Cardiac muscle cell (in vitro differentiated cells and primary cell): ENCODE results near the gene GABRP. TPM values are rescaled to one million over a fixed set of nuclear protein-coding genes. Genes with fewer than 3 reads are reported as not detected.
A peak's percentile ranks its signal among the peaks of the same experiment; 100 is the strongest.

Source experiments
- DNase-seq, 2 donors: peaks; one replicate each; pipeline versions ENCODE4 v3.0.0 to v3.0.0-alpha.2; 2010 to 2017; ENCODE audit warnings: low read depth in 1 of 2, low spot score in 1 of 2
- H3K27ac ChIP-seq: fragments of 200-600 bp; sonication (generic); 2 replicates; pipeline ENCODE4 v1.5.1; 2016
- H3K27me3 ChIP-seq: fragments of 200-600 bp; sonication (generic); 2 replicates; pipeline ENCODE4 v1.6.0; 2016; ENCODE audit warnings: control low read depth
- H3K36me3 ChIP-seq: fragments of 200-600 bp; sonication (generic); 2 replicates; pipeline ENCODE4 v1.5.1; 2016; ENCODE audit warnings: control low read depth
- H3K4me1 ChIP-seq: fragments of 200-600 bp; sonication (generic); 2 replicates; pipeline ENCODE4 v1.8.1; 2017; ENCODE audit warnings: low read depth, mild to moderate bottlenecking, mixed run types
- H3K4me3 ChIP-seq: fragments of 200-600 bp; sonication (generic); 2 replicates; pipeline ENCODE4 v1.5.1; 2016; ENCODE audit warnings: mild to moderate bottlenecking
- H3K9me3 ChIP-seq: fragments of 200-600 bp; sonication (generic); 2 replicates; pipeline ENCODE4 v1.5.1; 2017; ENCODE audit warnings: low read depth, mild to moderate bottlenecking, control low read depth
- polyA plus RNA-seq: library from polyadenylated mRNA; unstranded; fragments of >200 nt; fragmentation: Nextera tagmentation; extraction: Ambion mirVana; gene quantifications from 2 replicates; pipeline ENCODE4 v1.2.1, GENCODE V29; 2016
- total RNA-seq: library from RNA; depleted of rRNA; stranded (reverse); fragments of >200 nt; gene quantifications from 2 replicates; pipeline ENCODE4 v1.2.3, GENCODE V29; 2016
- TF ChIP-seq, protein P1 (sequence below): IDR thresholded peaks from 2 replicates; pipeline ENCODE4 v1.5.1; 2012; ENCODE audit warnings: low read depth, mild to moderate bottlenecking, low read length

GABRP gene
- total and polyA plus RNA-seq, 2 experiments from 2014 or later: 0.30 to 0.46 TPM

GRCh38 chr5:170861667-170861916 lies 78.1 kb downstream of the GABRP start:
- Histone ChIP-seq H3K36me3 (no peaks in the 10 kb centered on the region), H3K4me3 (peak overlapping the region; percentile 51), H3K4me1 (peaks cover 17% of the 10 kb centered on the region), H3K27ac (no peak overlapping the region), H3K27me3 (no peaks in the 10 kb centered on the region), H3K9me3 (no peaks in the 10 kb centered on the region)
- TF ChIP-seq, protein P1, sequence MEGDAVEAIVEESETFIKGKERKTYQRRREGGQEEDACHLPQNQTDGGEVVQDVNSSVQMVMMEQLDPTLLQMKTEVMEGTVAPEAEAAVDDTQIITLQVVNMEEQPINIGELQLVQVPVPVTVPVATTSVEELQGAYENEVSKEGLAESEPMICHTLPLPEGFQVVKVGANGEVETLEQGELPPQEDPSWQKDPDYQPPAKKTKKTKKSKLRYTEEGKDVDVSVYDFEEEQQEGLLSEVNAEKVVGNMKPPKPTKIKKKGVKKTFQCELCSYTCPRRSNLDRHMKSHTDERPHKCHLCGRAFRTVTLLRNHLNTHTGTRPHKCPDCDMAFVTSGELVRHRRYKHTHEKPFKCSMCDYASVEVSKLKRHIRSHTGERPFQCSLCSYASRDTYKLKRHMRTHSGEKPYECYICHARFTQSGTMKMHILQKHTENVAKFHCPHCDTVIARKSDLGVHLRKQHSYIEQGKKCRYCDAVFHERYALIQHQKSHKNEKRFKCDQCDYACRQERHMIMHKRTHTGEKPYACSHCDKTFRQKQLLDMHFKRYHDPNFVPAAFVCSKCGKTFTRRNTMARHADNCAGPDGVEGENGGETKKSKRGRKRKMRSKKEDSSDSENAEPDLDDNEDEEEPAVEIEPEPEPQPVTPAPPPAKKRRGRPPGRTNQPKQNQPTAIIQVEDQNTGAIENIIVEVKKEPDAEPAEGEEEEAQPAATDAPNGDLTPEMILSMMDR: no peak
- no peak for DNase-seq

DNA sequence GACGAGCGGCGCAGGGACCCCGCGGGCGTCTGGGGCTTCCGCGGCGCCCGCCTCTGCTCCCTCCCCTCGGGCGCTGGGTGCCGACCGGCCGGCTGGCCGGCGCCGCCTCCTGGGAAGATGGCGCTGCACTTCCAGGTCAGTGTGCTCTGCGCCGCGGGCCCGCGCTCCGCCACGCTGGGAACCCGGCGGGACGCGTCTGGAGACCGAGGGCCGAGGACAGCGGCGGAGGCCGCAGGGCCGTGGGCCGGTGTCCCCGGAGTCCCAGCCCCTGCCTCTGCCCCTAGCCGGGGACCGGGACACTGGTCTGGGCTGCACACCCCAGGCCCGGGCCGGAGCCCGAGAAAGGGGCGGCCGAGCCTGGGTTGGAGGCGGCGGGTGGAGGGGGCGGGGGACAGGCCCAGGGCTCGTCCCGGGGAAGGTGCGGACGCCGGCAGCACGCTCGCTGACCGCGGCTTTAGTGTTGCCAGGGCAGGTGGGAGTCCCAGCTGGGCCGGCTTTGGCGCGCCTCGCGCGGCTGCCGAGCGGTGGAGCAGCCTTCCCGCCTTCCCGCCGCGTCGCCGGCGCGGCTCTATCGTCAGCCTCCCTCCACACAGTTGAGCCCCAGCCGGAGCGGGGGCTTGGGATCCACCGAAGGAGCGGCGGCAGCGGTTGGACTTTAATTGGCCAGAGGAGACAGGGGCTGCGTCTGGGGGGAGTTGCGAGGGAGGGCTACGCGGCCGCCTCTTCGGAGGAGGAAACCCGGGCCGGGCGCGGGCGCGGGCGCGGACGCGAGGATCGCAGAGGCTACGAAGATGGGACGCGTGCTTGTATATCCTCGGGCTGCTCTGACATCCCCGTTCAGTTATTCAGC lies 78.6 kb downstream of the GABRP start, which contains the start of gene RANBP17:
TSS of gene RANBP17 (plus strand) at position 102 of the 850 bp plus-strand sequence.
- H3K27me3 ChIP-seq: no peaks in the 10 kb centered on the region

GRCh38 chr5:170863646-170864045 lies 80.1 kb downstream of the GABRP start:
- Histone ChIP-seq H3K9me3 (no peaks in the 10 kb centered on the region), H3K27ac (no peak overlapping the region), H3K27me3 (no peaks in the 10 kb centered on the region), H3K36me3 (no peaks in the 10 kb centered on the region), H3K4me1 (peaks cover 17% of the 10 kb centered on the region), H3K4me3 (no peak overlapping the region)
- DNase-seq: peak; percentile 20 to 67
- TF ChIP-seq, protein P1: no peak

More for the DNA sequence above, 78.6 kb downstream of the GABRP start, which contains the start of gene RANBP17:
- Histone ChIP-seq H3K27ac (peak within 1 kb of the TSS; percentile 27), H3K4me1 (peaks cover 17% of the 10 kb centered on the region), H3K4me3 (peak within 1 kb of the TSS; percentile 51), H3K9me3 (no peaks in the 10 kb centered on the region), H3K36me3 (no peaks in the 10 kb centered on the region)
- peak; percentile 84 to 89 for DNase-seq
- TF ChIP-seq, protein P1: no peak

Other genes starting within 250 kb of the GABRP start
- 16.8 and 20.0 TPM in 2 replicates for gene RANBP17, start 78.3 kb downstream of the GABRP start, total RNA-seq
- gene RANBP17, start 78.3 kb downstream of the GABRP start, polyA plus RNA-seq: 10.9 TPM in 2 replicates